ENCODE results near the gene B4GALT7.

Gene B4GALT7

GRCh38 chr5:177575488-177575887 lies 24.4 kb upstream of the B4GALT7 start:
- ChIA-PET POLR2A (no interaction called here), CTCF (no interaction called here)
- H3K4me3 ChIP-seq (ENCODE audit: low read depth, low read length) = no peak overlapping the region
- TF ChIP-seq CTCF (IDR thresholded peaks at IDR 0.05; ENCODE audit: insufficient read depth, low read length, missing control alignments) = no peak
- DNase-seq (ENCODE audit: low read depth, low spot score) = no peak

DNA sequence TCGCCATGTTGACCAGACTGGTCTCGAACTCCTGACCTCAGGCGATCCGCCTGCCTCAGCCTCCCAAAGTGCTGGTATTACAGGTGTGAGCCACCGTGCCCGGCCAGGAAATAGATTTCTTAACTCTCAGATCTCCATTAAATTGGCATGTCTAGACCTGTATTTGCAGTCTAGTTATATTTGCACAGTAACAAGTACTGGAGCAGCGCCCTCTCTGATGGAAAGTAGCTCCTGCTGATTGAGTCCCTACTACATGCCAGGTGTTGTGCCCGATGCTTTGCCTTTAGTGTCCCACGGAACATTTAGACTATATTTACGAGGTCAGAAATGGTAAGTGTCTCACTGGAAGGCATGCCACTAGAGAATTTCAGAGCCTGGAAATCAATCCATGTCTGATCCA lies 23.8 kb upstream of the B4GALT7 start:
- TF ChIP-seq CTCF (IDR thresholded peaks at IDR 0.05; ENCODE audit: insufficient read depth, low read length, missing control alignments) = no peak
- H3K4me3 ChIP-seq (ENCODE audit: low read depth, low read length) = no peak overlapping the region
- DNase-seq (ENCODE audit: low read depth, low spot score) = no peak
- CTCF ChIA-PET = no interaction called here
- POLR2A ChIA-PET = no interaction called here

GRCh38 chr5:177578316-177578715 lies 21.6 kb upstream of the B4GALT7 start:
- ChIA-PET CTCF (interaction anchor here (0.8 kb wide), 1 partner anchor 29 kb away, joined by 3 read pairs; no protein-coding TSS in a partner anchor), POLR2A (no interaction called here)
- H3K4me3 ChIP-seq (ENCODE audit: low read depth, low read length) = no peak overlapping the region
- no peak for TF ChIP-seq CTCF (IDR thresholded peaks at IDR 0.05; ENCODE audit: insufficient read depth, low read length, missing control alignments)
- DNase-seq (ENCODE audit: low read depth, low spot score) = no peak

GRCh38 chr5:177588413-177588909 lies 11.5 kb upstream of the B4GALT7 start:
- TF ChIP-seq CTCF (IDR thresholded peaks at IDR 0.05; ENCODE audit: insufficient read depth, low read length, missing control alignments) = no peak
- DNase-seq (ENCODE audit: low read depth, low spot score) = no peak
- no peak overlapping the region for H3K4me3 ChIP-seq (ENCODE audit: low read depth, low read length)
- ChIA-PET CTCF (no interaction called here), POLR2A (no interaction called here)

- H3K4me3 ChIP-seq (ENCODE audit: low read depth, low read length) = no peak overlapping the region
- no peak for TF ChIP-seq CTCF (IDR thresholded peaks at IDR 0.05; ENCODE audit: insufficient read depth, low read length, missing control alignments)
- ChIA-PET CTCF (no interaction called here), POLR2A (no interaction called here)
- no peak for DNase-seq (ENCODE audit: low read depth, low spot score)
Observed at GRCh38 chr5:177590406-177590805, 9.5 kb upstream of the B4GALT7 start.

GRCh38 chr5:177591690-177592009 lies 8.3 kb upstream of the B4GALT7 start:
- no peak for TF ChIP-seq CTCF (IDR thresholded peaks at IDR 0.05; ENCODE audit: insufficient read depth, low read length, missing control alignments)
- POLR2A ChIA-PET = interaction anchor here (0.9 to 2.0 kb wide), 4 partner anchors 9 to 96 kb away, joined by 3 to 10 read pairs (median 6); no protein-coding TSS in a partner anchor
- CTCF ChIA-PET = interaction anchor here (0.8 to 2.8 kb wide), 4 partner anchors 17 to 201 kb away, joined by 3 to 16 read pairs (median 4); no protein-coding TSS in a partner anchor
- no peak for DNase-seq (ENCODE audit: low read depth, low spot score)
- peak overlapping the region; percentile 98 for H3K4me3 ChIP-seq (ENCODE audit: low read depth, low read length)

Measured in AG04449 (cell line).